Natural killer cell treated with Interleukin-12 subunit alpha and Interleukin-12 subunit beta and Interleukin-15 and Interleukin-18, amount 100 ng/mL, for 72 hours (primary cell): ENCODE results near the gene STH. TPM values are rescaled to one million over a fixed set of nuclear protein-coding genes. Genes with fewer than 3 reads are reported as not detected.
A peak's percentile ranks its signal among the peaks of the same experiment; 100 is the strongest.

Source experiments
- ATAC-seq, 2 donors: fragments of 150-1000 bp; cut with Tn5 transposase in 1 of 2; sonication (Bioruptor Pico), chemical (Tn5 transposase) in 1 of 2; 2 replicates each; pipeline ENCODE4 v1.10.0; 2021
- DNase-seq: peaks from one replicate; pipeline ENCODE4 v3.0.0; 2022; ENCODE audit warnings: low spot score
- H3K27ac Mint-ChIP-seq, 2 donors: 1 replicate in 1 of 2; 2 replicates in 1 of 2; pipeline ENCODE4 v1.8.0; 2022; ENCODE audit warnings: mixed read lengths in 2 of 2, mild to moderate bottlenecking in 1 of 2, moderate library complexity in 1 of 2
- H3K27me3 Mint-ChIP-seq, 2 donors: 1 replicate in 1 of 2; 2 replicates in 1 of 2; pipeline ENCODE4 v1.8.0; 2022; ENCODE audit warnings: mixed read lengths in 2 of 2
- H3K36me3 Mint-ChIP-seq: one replicate; pipeline ENCODE4 v1.8.0; 2022; ENCODE audit warnings: mixed read lengths
- H3K4me1 Mint-ChIP-seq, 2 donors: 1 replicate in 1 of 2; 2 replicates in 1 of 2; pipeline ENCODE4 v1.8.0; 2022; ENCODE audit warnings: low read depth in 2 of 2, mixed read lengths in 2 of 2, mild to moderate bottlenecking in 1 of 2
- H3K4me3 Mint-ChIP-seq: one replicate; pipeline ENCODE4 v1.8.0; 2022; ENCODE audit warnings: mixed read lengths
- H3K9me3 Mint-ChIP-seq: 2 replicates; pipeline ENCODE4 v1.8.0; 2022; ENCODE audit warnings: mixed read lengths
- total RNA-seq, 2 donors: library from RNA; stranded (reverse); gene quantifications; one replicate each; pipeline ENCODE4 v1.2.3, GENCODE V29; 2022

Gene STH
- total RNA-seq, 2 donors from 2014 or later: not detected

DNA sequence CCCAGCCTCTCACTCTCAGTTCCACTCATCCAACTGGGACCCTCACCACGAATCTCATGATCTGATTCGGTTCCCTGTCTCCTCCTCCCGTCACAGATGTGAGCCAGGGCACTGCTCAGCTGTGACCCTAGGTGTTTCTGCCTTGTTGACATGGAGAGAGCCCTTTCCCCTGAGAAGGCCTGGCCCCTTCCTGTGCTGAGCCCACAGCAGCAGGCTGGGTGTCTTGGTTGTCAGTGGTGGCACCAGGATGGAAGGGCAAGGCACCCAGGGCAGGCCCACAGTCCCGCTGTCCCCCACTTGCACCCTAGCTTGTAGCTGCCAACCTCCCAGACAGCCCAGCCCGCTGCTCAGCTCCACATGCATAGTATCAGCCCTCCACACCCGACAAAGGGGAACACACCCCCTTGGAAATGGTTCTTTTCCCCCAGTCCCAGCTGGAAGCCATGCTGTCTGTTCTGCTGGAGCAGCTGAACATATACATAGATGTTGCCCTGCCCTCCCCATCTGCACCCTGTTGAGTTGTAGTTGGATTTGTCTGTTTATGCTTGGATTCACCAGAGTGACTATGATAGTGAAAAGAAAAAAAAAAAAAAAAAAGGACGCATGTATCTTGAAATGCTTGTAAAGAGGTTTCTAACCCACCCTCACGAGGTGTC, 26.6 kb downstream of the STH start:
- Mint-ChIP-seq H3K4me3 (no peak overlapping the region), H3K4me1 (peaks cover 27 to 50% of the 10 kb centered on the region in 2 donors), H3K27me3 (no peaks in the 10 kb centered on the region), H3K9me3 (no peaks in the 10 kb centered on the region), H3K36me3 (peaks cover 6% of the 10 kb centered on the region), H3K27ac (peak overlapping the region in 1 of 2 donors; percentile 18)
- DNase-seq: no peak
- ATAC-seq: peak; percentile 12 to 14

DNA sequence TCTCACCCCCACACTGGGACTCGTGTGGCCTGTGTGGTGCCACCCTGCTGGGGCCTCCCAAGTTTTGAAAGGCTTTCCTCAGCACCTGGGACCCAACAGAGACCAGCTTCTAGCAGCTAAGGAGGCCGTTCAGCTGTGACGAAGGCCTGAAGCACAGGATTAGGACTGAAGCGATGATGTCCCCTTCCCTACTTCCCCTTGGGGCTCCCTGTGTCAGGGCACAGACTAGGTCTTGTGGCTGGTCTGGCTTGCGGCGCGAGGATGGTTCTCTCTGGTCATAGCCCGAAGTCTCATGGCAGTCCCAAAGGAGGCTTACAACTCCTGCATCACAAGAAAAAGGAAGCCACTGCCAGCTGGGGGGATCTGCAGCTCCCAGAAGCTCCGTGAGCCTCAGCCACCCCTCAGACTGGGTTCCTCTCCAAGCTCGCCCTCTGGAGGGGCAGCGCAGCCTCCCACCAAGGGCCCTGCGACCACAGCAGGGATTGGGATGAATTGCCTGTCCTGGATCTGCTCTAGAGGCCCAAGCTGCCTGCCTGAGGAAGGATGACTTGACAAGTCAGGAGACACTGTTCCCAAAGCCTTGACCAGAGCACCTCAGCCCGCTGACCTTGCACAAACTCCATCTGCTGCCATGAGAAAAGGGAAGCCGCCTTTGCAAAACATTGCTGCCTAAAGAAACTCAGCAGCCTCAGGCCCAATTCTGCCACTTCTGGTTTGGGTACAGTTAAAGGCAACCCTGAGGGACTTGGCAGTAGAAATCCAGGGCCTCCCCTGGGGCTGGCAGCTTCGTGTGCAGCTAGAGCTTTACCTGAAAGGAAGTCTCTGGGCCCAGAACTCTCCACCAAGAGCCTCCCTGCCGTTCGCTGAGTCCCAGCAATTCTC, 27.4 kb downstream of the STH start:
- Mint-ChIP-seq H3K4me3 (no peak overlapping the region), H3K9me3 (no peaks in the 10 kb centered on the region), H3K4me1 (peaks cover 26 to 47% of the 10 kb centered on the region in 2 donors), H3K36me3 (peaks cover 11% of the 10 kb centered on the region), H3K27ac (peak overlapping the region; percentile 18 to 23), H3K27me3 (no peaks in the 10 kb centered on the region)
- peak; percentile 7 to 34 for ATAC-seq
- no peak for DNase-seq

- ATAC-seq (no peak), DNase-seq (no peak)
- H3K27me3 Mint-ChIP-seq: no peaks in the 10 kb centered on the region
- H3K27ac Mint-ChIP-seq: peak overlapping the region; percentile 23 to 32
- H3K36me3 Mint-ChIP-seq: peaks cover 11% of the 10 kb centered on the region
- H3K9me3 Mint-ChIP-seq: no peaks in the 10 kb centered on the region
- no peak overlapping the region for H3K4me3 Mint-ChIP-seq
- peaks cover 26 to 47% of the 10 kb centered on the region in 2 donors for H3K4me1 Mint-ChIP-seq
Measured at GRCh38 chr17:46027048-46027975, 28.3 kb downstream of the STH start.

DNA sequence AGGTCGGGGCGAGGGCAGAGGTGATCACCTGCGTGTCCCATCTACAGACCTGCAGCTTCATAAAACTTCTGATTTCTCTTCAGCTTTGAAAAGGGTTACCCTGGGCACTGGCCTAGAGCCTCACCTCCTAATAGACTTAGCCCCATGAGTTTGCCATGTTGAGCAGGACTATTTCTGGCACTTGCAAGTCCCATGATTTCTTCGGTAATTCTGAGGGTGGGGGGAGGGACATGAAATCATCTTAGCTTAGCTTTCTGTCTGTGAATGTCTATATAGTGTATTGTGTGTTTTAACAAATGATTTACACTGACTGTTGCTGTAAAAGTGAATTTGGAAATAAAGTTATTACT, 28.9 kb downstream of the STH start:
- ATAC-seq (no peak), DNase-seq (no peak)
- no peak overlapping the region for H3K4me3 Mint-ChIP-seq
- no peaks in the 10 kb centered on the region for H3K27me3 Mint-ChIP-seq
- no peaks in the 10 kb centered on the region for H3K9me3 Mint-ChIP-seq
- peaks cover 20 to 44% of the 10 kb centered on the region in 2 donors for H3K4me1 Mint-ChIP-seq
- H3K36me3 Mint-ChIP-seq: peaks cover 12% of the 10 kb centered on the region
- peak overlapping the region; percentile 23 to 32 for H3K27ac Mint-ChIP-seq

DNA sequence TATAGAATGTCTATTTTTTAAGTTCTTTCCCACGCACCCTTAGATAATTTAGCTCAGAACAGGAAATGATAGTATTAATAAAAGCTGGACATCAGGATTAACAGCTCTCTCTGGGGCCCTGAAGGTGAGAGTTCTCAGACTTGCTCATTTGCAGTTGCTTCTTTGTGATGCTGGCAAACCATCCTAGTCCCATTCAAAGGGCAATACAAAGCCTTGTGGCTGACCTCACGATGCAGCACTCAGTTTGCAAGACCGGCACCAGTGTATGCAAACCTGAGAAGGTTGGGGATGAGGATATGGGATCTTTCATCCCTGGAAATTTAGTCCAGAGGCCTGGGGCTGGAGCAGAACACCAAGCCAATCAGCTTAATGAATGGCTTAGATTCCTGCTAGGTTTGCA, 29.3 kb downstream of the STH start:
- H3K4me1 Mint-ChIP-seq: peaks cover 16 to 44% of the 10 kb centered on the region in 2 donors
- peak overlapping the region in 1 of 2 donors; percentile 32 for H3K27ac Mint-ChIP-seq
- H3K9me3 Mint-ChIP-seq: no peaks in the 10 kb centered on the region
- ATAC-seq: no peak
- no peaks in the 10 kb centered on the region for H3K27me3 Mint-ChIP-seq
- H3K36me3 Mint-ChIP-seq: peaks cover 15% of the 10 kb centered on the region
- no peak for DNase-seq
- no peak overlapping the region for H3K4me3 Mint-ChIP-seq

DNA sequence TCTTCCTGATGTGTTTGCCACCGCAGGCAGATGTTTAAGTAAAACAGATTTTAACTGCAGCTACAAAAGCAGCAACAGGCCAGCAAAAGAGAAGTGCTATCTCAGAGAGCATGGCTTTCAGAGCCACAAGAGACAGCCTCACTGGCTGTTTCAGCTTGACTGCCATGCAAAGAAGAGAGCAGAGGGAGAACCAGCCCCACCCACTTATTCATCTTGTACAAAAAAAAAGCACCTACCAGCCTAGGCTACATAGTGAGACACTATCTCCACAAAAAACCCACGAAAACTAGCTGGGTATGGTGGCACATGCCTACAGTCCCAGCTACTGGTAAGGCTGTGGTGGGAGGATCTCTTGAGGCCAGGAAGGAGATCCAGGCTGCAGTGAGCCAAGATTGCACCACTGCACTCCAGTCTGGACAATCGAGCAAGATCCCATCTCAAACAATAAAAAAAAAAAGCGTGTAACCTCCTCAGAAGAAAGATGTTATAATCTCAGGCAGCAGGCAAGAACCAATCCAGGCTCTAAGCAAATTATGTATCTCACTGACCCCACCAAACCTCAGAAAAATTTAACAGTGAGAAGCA, 30.0 kb downstream of the STH start:
- Mint-ChIP-seq H3K27me3 (no peaks in the 10 kb centered on the region), H3K4me1 (peaks cover 16 to 41% of the 10 kb centered on the region in 2 donors), H3K4me3 (no peak overlapping the region), H3K27ac (peak overlapping the region; percentile 32 to 53), H3K36me3 (peaks cover 15% of the 10 kb centered on the region), H3K9me3 (no peaks in the 10 kb centered on the region)
- DNase-seq (no peak), ATAC-seq (no peak)

DNA sequence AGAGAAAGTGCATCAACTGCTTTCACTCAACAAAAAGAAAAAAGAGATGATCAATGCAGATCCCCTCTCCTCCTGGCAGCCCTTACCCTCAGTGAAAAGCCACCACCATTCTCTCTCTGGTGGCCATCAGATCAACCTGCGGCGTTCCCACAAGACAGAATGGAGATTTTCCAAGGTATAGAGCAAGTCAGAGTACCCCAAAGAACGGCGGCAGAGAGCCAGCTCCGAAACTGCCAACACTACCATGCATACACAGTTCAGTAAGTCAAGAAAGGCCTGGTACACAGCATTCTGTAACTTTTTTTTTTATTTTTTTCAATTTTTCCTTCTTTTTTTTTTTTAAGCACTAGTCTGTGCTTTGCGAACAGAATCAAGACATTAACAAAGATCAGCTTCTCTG, 30.6 kb downstream of the STH start:
- Mint-ChIP-seq H3K27ac (peak overlapping the region; percentile 52 to 53), H3K9me3 (no peaks in the 10 kb centered on the region), H3K4me3 (no peak overlapping the region), H3K27me3 (no peaks in the 10 kb centered on the region), H3K4me1 (peaks cover 16 to 38% of the 10 kb centered on the region in 2 donors), H3K36me3 (peaks cover 19% of the 10 kb centered on the region)
- DNase-seq: no peak
- ATAC-seq: no peak

DNA sequence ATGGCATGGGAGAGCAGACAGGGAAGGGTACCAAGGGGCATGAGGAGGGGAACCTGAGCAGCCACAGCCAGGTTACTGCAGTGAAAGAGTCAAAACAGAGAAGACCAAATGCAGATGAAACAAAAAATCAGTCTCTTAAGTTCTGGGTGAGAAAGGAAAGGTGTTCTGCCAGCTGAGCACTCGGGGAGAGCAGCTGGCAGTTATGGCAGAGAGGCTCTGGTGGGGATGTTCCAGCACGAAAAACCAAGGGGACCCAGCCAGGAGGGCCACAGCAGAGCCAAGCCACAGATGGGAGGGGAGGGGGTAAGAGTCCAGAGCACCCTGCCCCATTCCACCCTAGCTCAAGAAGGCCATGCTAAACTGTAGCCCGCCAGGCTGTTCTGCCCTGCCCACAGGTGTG, 31.7 kb downstream of the STH start:
- DNase-seq: no peak
- peak in 1 of 2 donors; percentile 17 for ATAC-seq
- H3K4me1 Mint-ChIP-seq: peaks cover 15 to 40% of the 10 kb centered on the region in 2 donors
- no peak overlapping the region for H3K4me3 Mint-ChIP-seq
- H3K27ac Mint-ChIP-seq: peak overlapping the region in 1 of 2 donors; percentile 52
- H3K27me3 Mint-ChIP-seq: no peaks in the 10 kb centered on the region
- H3K36me3 Mint-ChIP-seq: peaks cover 22% of the 10 kb centered on the region
- H3K9me3 Mint-ChIP-seq: no peaks in the 10 kb centered on the region

DNA sequence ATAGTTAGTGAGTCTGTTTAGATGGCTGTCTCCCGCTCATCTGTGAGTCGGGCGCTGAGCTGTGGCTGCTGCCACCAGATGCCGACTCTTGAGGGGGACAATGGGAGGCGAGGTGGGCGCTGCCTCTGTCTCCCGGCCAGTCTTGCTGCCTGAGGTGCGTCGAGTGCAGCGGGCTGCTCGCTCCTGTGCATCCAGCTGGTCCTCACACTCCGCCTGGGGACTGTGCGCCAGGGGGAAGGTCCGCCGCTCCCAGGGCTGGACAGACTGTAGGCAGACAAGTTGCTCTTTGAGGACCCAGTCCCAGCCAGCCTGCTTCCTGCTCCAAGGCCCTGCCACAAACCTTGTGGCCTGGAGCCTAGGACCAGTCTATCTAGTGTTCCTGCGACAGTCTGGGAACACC, 32.4 kb downstream of the STH start:
- Mint-ChIP-seq H3K4me3 (no peak overlapping the region), H3K27ac (no peak overlapping the region), H3K9me3 (no peaks in the 10 kb centered on the region), H3K27me3 (no peaks in the 10 kb centered on the region), H3K36me3 (peaks cover 22% of the 10 kb centered on the region), H3K4me1 (peaks cover 12 to 36% of the 10 kb centered on the region in 2 donors)
- no peak for DNase-seq
- no peak for ATAC-seq

DNA sequence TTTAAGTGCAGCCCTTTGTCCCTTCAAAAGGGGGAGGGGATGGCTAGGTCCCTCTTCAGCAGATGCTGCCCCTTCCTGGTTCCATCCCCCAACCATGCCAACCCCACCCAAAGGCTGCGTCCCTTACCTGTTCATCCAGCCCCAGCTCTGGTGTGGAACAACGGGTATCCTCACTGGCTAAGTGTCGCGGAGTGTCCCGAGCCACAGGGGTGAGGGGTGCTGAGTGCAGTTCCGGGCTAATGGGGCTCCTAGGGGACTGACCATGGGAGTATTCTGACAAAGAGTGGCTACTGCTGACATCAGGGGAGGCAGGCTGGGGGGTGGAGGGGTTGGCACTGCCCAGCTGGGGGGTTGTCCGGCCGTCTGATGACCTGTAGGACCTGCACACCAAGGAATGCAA, 32.9 kb downstream of the STH start:
- DNase-seq (no peak), ATAC-seq (no peak)
- peaks cover 12 to 39% of the 10 kb centered on the region in 2 donors for H3K4me1 Mint-ChIP-seq
- no peaks in the 10 kb centered on the region for H3K9me3 Mint-ChIP-seq
- H3K36me3 Mint-ChIP-seq: peaks cover 22% of the 10 kb centered on the region
- H3K4me3 Mint-ChIP-seq: no peak overlapping the region
- no peaks in the 10 kb centered on the region for H3K27me3 Mint-ChIP-seq
- no peak overlapping the region for H3K27ac Mint-ChIP-seq

- Mint-ChIP-seq H3K4me1 (peaks cover 12 to 35% of the 10 kb centered on the region in 2 donors), H3K4me3 (no peak overlapping the region), H3K27me3 (no peaks in the 10 kb centered on the region), H3K9me3 (no peaks in the 10 kb centered on the region), H3K27ac (peak overlapping the region in 1 of 2 donors; percentile 11), H3K36me3 (peaks cover 23% of the 10 kb centered on the region)
- no peak for DNase-seq
- ATAC-seq: no peak
Measured at GRCh38 chr17:46032909-46033308, 33.9 kb downstream of the STH start.

- H3K27ac Mint-ChIP-seq: peak overlapping the region in 1 of 2 donors; percentile 11
- DNase-seq: no peak
- no peaks in the 10 kb centered on the region for H3K27me3 Mint-ChIP-seq
- H3K4me1 Mint-ChIP-seq: peaks cover 17 to 35% of the 10 kb centered on the region in 2 donors
- H3K36me3 Mint-ChIP-seq: peaks cover 28% of the 10 kb centered on the region
- no peak for ATAC-seq
- no peaks in the 10 kb centered on the region for H3K9me3 Mint-ChIP-seq
- no peak overlapping the region for H3K4me3 Mint-ChIP-seq
Measured at GRCh38 chr17:46033392-46033791, 34.3 kb downstream of the STH start.

DNA sequence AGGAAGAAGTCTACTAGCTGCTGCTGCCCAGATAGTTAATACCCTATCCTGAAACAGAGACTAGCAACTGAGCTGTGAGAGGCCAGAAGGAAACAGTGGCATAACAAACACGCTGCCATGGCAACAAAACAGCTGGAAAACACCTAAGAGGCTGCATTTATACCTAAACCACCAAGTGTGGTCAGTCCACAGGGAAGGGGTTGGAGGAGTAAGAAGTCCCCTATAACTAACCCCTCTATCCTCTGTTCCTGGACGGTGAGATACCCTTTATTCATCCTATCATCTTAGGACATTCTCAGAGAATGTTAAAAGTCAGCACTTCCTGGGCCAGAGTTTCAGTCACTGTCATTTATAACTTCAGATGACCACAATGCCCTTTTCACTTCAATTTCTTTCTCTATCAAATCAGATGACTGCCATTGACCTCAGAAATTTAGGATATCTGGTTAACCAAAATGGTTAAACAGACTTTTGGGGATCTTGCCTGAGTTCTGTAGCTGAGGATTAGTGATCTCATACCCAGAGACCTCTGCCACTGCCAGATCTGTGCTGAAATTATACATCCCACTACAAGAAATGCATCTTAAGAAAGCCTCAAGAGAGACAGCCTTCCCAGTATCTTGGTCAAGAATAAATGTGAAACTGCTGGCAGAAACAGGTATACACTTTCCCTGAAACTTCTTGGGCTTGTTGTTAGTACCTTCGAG, 36.2 kb downstream of the STH start:
- Mint-ChIP-seq H3K36me3 (peaks cover 28% of the 10 kb centered on the region), H3K4me3 (no peak overlapping the region), H3K27ac (peak overlapping the region; percentile 19 to 40), H3K9me3 (no peaks in the 10 kb centered on the region), H3K27me3 (no peaks in the 10 kb centered on the region), H3K4me1 (peaks cover 10 to 30% of the 10 kb centered on the region in 2 donors)
- ATAC-seq (peak; percentile 24 to 32), DNase-seq (no peak)
